Motor neuron (in vitro differentiated cells): Measurements from ENCODE around the gene SCN11A. TPM values are rescaled to one million over a fixed set of nuclear protein-coding genes. Genes with fewer than 3 reads are reported as not detected.
A peak's percentile ranks its signal among the peaks of the same experiment; 100 is the strongest.
"Not testable (repeated sequence)": the region's sequence is repeated elsewhere in the genome, so short reads cannot be mapped to it uniquely, and the experiment has no call there.

Experiments
- ATAC-seq, 8 experiments: fragments of 200-7000 bp; cut with Tn5 transposase; replicated peaks in 6 of 8; 2 replicates each; pipeline ENCODE4 v1.8.0; 2021; ENCODE audit warnings: mild to moderate bottlenecking in 8 of 8, moderate library complexity in 8 of 8
- H3K27ac ChIP-seq, 2 donors: fragments of 250-450 bp; sonication (Bioruptor Pico); 2 replicates each; pipeline ENCODE4 v1.9.0; 2021; ENCODE audit warnings: antibody characterized with exemption in 2 of 2, mild to moderate bottlenecking in 2 of 2, moderate library complexity in 1 of 2
- H3K4me1 ChIP-seq, 2 donors: fragments of 250-450 bp; sonication (Bioruptor Pico); replicated peaks in 1 of 2; 2 replicates each; pipeline ENCODE4 v1.6.1; 2021; ENCODE audit warnings: antibody characterized with exemption in 2 of 2, mild to moderate bottlenecking in 2 of 2, moderate library complexity in 1 of 2
- H3K4me3 ChIP-seq, 5 donors: fragments of 250-450 bp; sonication (Bioruptor Pico); 2 replicates each; pipeline ENCODE4 v1.9.0; 2021; ENCODE audit warnings: antibody characterized with exemption in 5 of 5, mild to moderate bottlenecking in 5 of 5, moderate library complexity in 4 of 5
- WGBS, 10 experiments: fragments of 450-650 bp; shearing (Covaris generic); methylation state at CpG; one replicate each; pipeline ENCODE4 v1.0.0; 2022; 5-methylcytosine and 5-hydroxymethylcytosine counted together
- in situ Hi-C, 9 experiments: fragments of 400-800 bp; cut with MboI; loops; one replicate each; pipeline ENCODE4 v1.15.0; 2021; ENCODE audit warnings: low sequenced_read_pairs in 9 of 9, low pct_unique_long_range_greater_than_20kb in 2 of 9; ENCODE audit not compliant: unreplicated experiment in 9 of 9
- total RNA-seq, 8 experiments: library from RNA; unstranded; fragments of 300-600 nt; gene quantifications; 2 replicates each; pipeline versions ENCODE4 v1.2.3 to v1.2.4, GENCODE V29; 2022

The SCN11A gene
- total RNA-seq, 8 experiments from 2014 or later = 0.27 to 1.2 (median 0.46) TPM

- H3K4me3 ChIP-seq = no peak overlapping the region
- 14 to 100% (median 82%) methylated on average over 1 to 3 of the region's 3 CpGs; no CpG with 5 or more reads in 2 of the 10 experiments for WGBS, 10 experiments
- no peaks in the 10 kb centered on the region for H3K4me1 ChIP-seq
- in situ Hi-C loops = no loop called here
- no peak overlapping the region for H3K27ac ChIP-seq
- ATAC-seq = no peak
These were observed 37.1 kb upstream of the SCN11A start for GRCh38 chr3:39088889-39089288.

DNA sequence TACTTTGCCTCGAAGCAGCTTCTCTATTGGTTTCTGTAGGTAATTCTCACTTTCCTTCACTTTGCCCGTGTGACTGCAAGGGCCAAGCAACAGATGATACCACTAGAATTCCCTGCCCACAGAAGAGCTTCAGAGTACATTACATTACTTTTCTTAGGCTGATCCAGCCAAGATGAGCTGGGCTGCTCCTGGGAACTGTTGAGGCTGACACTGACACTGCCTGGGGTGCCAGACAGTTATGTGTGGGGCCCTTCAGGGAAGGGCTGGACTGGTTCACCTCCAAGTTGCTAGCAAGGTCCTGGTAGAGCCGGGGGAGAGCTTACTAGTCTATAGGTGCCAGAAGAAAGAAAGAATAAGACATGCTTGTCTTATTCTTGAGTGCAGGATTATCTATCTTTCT, 36.7 kb upstream of the SCN11A start:
- Histone ChIP-seq H3K4me1 (no peaks in the 10 kb centered on the region), H3K27ac (no peak overlapping the region), H3K4me3 (no peak overlapping the region)
- in situ Hi-C loops = no loop called here
- ATAC-seq = no peak
- WGBS, 10 experiments = 17 to 100% (median 90%) methylated on average over 1 to 2 of the region's 3 CpGs; no CpG with 5 or more reads in 1 of the 10 experiments

DNA sequence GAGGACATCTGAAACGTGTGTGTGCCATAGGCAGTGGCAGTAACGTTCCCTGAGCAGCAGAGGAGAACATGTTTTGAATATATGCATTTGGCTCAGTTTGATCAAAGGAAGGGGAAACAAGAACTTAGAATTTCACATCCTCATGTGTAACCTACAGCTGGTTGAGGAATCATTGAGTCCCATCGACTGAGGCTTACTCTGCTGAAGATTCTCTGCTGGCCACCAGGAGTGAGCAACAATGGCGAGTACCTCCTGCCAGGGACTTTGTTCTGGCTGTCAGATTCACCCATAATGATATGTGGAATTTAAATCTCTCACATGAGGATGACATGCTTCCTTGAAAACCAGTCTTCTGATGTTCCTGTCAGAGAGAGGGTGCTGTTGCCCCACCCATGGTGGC, 34.4 kb upstream of the SCN11A start:
- Histone ChIP-seq H3K4me3 (no peak overlapping the region), H3K27ac (no peak overlapping the region), H3K4me1 (no peaks in the 10 kb centered on the region)
- ATAC-seq = peak in 2 of 8 experiments; percentile 45 to 52
- in situ Hi-C loops = no loop called here
- 18 to 100% (median 79%) methylated on average over 2 to 3 of the region's 4 CpGs; no CpG with 5 or more reads in 3 of the 10 experiments for WGBS, 10 experiments

- Histone ChIP-seq H3K4me3 (no peak overlapping the region), H3K27ac (no peak overlapping the region), H3K4me1 (no peaks in the 10 kb centered on the region)
- 95 to 100% (median 100%) methylated on average over 1 to 4 of the region's 4 CpGs; no CpG with 5 or more reads in 1 of the 10 experiments for WGBS, 10 experiments
- in situ Hi-C loops = no loop called here
- ATAC-seq = no peak
These were observed 31.0 kb upstream of the SCN11A start for GRCh38 chr3:39082666-39083313.

- no peak overlapping the region for H3K4me3 ChIP-seq
- H3K4me1 ChIP-seq = no peaks in the 10 kb centered on the region
- in situ Hi-C loops = no loop called here
- peak in 2 of 8 experiments; percentile 84 to 94 for ATAC-seq
- no peak overlapping the region for H3K27ac ChIP-seq
These were observed 28.3 kb upstream of the SCN11A start for GRCh38 chr3:39080026-39080425.

GRCh38 chr3:39079530-39079929, 27.8 kb upstream of the SCN11A start:
- ATAC-seq = no peak
- in situ Hi-C loops = no loop called here
- Histone ChIP-seq H3K4me1 (no peaks in the 10 kb centered on the region), H3K27ac (no peak overlapping the region), H3K4me3 (no peak overlapping the region)

GRCh38 chr3:39075910-39076309, 24.2 kb upstream of the SCN11A start:
- in situ Hi-C loops = no loop called here
- whole genome bisulfite sequencing, 10 experiments = 87 to 100% (median 94%) methylated on average over 3 to 10 of the region's 10 CpGs; no CpG with 5 or more reads in 2 of the 10 experiments

GRCh38 chr3:39068556-39068955, 16.8 kb upstream of the SCN11A start:
- no peak for ATAC-seq
- Histone ChIP-seq H3K4me1 (no peaks in the 10 kb centered on the region), H3K4me3 (no peak overlapping the region), H3K27ac (no peak overlapping the region)
- WGBS, 10 experiments = 83 to 100% (median 95%) methylated on average over 2 to 3 of the region's 3 CpGs
- in situ Hi-C loops = no loop called here

More at GRCh38 chr3:39075910-39076309, 24.2 kb upstream of the SCN11A start:
- ATAC-seq = no peak
- H3K4me1 ChIP-seq = no peaks in the 10 kb centered on the region
- H3K27ac ChIP-seq = no peak overlapping the region
- no peak overlapping the region for H3K4me3 ChIP-seq

GRCh38 chr3:39067286-39067685, 15.5 kb upstream of the SCN11A start:
- no peak overlapping the region for H3K27ac ChIP-seq
- in situ Hi-C loops = no loop called here
- 0 to 100% (median 40%) methylated on average over 1 of the region's 1 CpG; no CpG with 5 or more reads in 5 of the 10 experiments for WGBS, 10 experiments
- H3K4me1 ChIP-seq = peaks cover 0 to 1% of the 10 kb centered on the region in 2 donors
- no peak for ATAC-seq
- H3K4me3 ChIP-seq = no peak overlapping the region

DNA sequence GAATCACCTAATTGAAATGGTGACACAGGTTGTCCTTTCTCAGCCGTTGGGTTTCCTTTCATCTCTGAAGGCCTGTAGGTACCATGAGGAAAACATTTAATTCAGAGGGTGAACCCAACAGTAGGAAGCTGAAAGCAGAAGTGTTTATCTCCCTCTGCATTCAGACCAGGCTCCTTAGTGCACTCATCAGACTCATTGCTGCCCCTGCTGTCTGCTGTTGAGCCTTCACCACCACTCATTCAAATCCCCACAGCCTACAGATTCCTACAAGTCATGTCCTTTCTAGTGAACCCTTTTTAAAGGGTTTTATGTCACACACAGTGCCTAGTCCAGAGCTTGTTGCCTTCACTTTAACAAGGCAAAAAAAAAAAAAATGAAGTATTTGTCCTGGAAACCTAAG, 13.5 kb upstream of the SCN11A start:
- H3K27ac ChIP-seq = no peak overlapping the region
- peak in 6 of 8 experiments; percentile 39 to 99 (median 87) for ATAC-seq

DNA sequence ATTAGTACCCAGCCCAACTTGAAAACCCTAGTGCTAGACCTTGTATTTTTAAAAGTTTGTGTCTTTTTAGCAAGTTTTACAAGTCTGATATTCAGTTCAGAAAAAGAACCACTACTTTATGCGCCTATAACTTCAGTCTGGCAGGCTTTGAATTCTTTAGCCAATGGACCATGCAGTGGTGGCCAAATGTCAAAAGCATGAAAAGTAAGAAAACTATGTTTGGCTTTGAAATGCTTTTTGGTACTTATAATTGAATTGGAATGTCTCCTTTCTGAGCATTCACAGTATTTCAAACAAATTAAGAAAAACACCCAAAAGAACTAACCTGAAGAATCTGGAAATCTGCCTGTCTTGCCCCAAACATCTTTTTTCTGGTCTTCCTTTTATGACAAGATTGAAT, 12.9 kb upstream of the SCN11A start:
- in situ Hi-C loops = no loop called here
- no peak overlapping the region for H3K27ac ChIP-seq
- WGBS, 10 experiments = 86 to 100% (median 100%) methylated on average over 1 of the region's 1 CpG; no CpG with 5 or more reads in 3 of the 10 experiments

More for the DNA sequence above, 13.5 kb upstream of the SCN11A start:
- peaks cover 0 to 3% of the 10 kb centered on the region in 2 donors for H3K4me1 ChIP-seq
- in situ Hi-C loops = no loop called here
- no peak overlapping the region for H3K4me3 ChIP-seq
- WGBS, 10 experiments = 0 to 57% (median 38%) methylated on average over 1 of the region's 1 CpG; no CpG with 5 or more reads in 3 of the 10 experiments

GRCh38 chr3:39063143-39063542, 11.4 kb upstream of the SCN11A start:
- in situ Hi-C loops = no loop called here
- no peak for ATAC-seq
- H3K27ac ChIP-seq = no peak overlapping the region
- H3K4me1 ChIP-seq = peaks cover 0 to 3% of the 10 kb centered on the region in 2 donors
- H3K4me3 ChIP-seq = no peak overlapping the region
- WGBS, 10 experiments = 20 to 100% (median 93%) methylated on average over 1 to 3 of the region's 3 CpGs; no CpG with 5 or more reads in 2 of the 10 experiments

More for the DNA sequence above, 12.9 kb upstream of the SCN11A start:
- peak in 2 of 8 experiments; percentile 49 to 57 for ATAC-seq
- Histone ChIP-seq H3K4me1 (peaks cover 0 to 3% of the 10 kb centered on the region in 2 donors), H3K4me3 (no peak overlapping the region)

- no peak overlapping the region for H3K4me3 ChIP-seq
- WGBS, 10 experiments = 0 to 62% (median 21%) methylated on average over 1 of the region's 1 CpG; no CpG with 5 or more reads in 2 of the 10 experiments
- in situ Hi-C loops = no loop called here
- ATAC-seq = no peak
- peaks cover 0 to 3% of the 10 kb centered on the region in 2 donors for H3K4me1 ChIP-seq
- H3K27ac ChIP-seq = no peak overlapping the region
These were observed 10.4 kb upstream of the SCN11A start for GRCh38 chr3:39062180-39062579.

DNA sequence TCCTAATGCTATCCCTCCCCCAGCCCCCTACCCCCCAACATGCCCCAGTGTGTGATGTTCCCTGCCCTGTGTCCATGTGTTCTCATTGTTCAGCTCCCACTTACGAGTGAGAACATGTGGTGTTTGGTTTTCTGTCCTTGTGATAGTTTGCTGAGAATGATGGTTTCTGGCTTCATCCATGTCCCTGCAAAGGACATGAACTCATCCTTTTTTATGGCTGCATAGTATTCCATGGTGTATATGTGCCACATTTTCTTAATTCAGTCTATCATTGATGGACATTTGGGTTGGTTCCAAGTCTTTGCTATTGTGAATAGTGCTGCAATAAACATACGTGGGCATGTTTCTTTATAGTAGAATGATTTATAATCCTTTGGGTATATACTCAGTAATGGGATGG, 9.5 kb upstream of the SCN11A start:
- in situ Hi-C loops, H3K4me3 ChIP-seq, ATAC-seq, H3K4me1 ChIP-seq, H3K27ac ChIP-seq: not testable (repeated sequence)
- 71 to 100% methylated on average over 1 of the region's 2 CpGs; no CpG with 5 or more reads in 8 of the 10 experiments for WGBS, 10 experiments
